Subcutaneous adipose tissue (tissue), 4 donors: ENCODE measurements around the gene MAP2K2. TPM values are rescaled to one million over a fixed set of nuclear protein-coding genes. Genes with fewer than 3 reads are reported as not detected.

Experiments used
- total RNA-seq, 4 donors: library from RNA; depleted of rRNA; stranded (reverse); fragments of >200 nt; gene quantifications; one replicate each; pipeline ENCODE4 v1.1.0, GENCODE V29; 2016
- TF ChIP-seq, protein P1 (sequence below): fragments of 450-650 bp; IDR thresholded peaks from one replicate; pipeline ENCODE4 v1.5.1; 2016; ENCODE audit warnings: low read depth, mild to moderate bottlenecking, control low read depth, antibody characterized with exemption, moderate library complexity

Gene MAP2K2
- total RNA-seq, 4 donors from 2014 or later: 39.3 to 66.1 (median 56.3) TPM

GRCh38 chr19:4139614-4140236 lies 15.8 kb upstream of the MAP2K2 start:
- TF ChIP-seq, protein P1, sequence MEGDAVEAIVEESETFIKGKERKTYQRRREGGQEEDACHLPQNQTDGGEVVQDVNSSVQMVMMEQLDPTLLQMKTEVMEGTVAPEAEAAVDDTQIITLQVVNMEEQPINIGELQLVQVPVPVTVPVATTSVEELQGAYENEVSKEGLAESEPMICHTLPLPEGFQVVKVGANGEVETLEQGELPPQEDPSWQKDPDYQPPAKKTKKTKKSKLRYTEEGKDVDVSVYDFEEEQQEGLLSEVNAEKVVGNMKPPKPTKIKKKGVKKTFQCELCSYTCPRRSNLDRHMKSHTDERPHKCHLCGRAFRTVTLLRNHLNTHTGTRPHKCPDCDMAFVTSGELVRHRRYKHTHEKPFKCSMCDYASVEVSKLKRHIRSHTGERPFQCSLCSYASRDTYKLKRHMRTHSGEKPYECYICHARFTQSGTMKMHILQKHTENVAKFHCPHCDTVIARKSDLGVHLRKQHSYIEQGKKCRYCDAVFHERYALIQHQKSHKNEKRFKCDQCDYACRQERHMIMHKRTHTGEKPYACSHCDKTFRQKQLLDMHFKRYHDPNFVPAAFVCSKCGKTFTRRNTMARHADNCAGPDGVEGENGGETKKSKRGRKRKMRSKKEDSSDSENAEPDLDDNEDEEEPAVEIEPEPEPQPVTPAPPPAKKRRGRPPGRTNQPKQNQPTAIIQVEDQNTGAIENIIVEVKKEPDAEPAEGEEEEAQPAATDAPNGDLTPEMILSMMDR: no peak

GRCh38 chr19:4138445-4138844 lies 14.5 kb upstream of the MAP2K2 start:
- TF ChIP-seq, protein P1: no peak

DNA sequence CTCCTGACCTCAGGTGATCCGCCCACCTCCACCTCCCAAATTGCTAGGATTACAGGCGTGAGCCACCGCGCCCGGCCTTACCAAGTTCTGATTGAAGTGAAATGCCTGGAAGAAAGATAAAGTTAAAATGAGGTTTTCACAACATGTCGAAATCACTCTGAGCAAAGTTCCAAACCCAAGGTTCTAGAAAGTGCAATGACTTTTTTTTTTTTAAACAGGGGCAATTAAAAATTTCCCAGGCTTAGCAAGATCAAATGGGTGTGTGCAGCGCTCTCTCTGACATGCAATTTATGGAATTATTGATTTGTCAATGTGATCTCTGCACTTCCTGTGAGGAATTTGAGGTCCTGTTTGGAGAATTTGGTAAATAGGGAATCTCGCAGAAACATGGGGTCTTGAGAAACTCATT lies 12.8 kb upstream of the MAP2K2 start:
- TF ChIP-seq, protein P1: no peak

GRCh38 chr19:4134351-4134750 lies 10.4 kb upstream of the MAP2K2 start:
- TF ChIP-seq, protein P1: no peak

- TF ChIP-seq, protein P1: no peak
Measured at GRCh38 chr19:4130744-4131438, 7.0 kb upstream of the MAP2K2 start.

- TF ChIP-seq, protein P1: no peak
Measured at GRCh38 chr19:4124638-4125037, 716 bp upstream of the MAP2K2 start.

- TF ChIP-seq, protein P1: no peak
Measured at GRCh38 chr19:4122480-4122879, 1.4 kb downstream of the MAP2K2 start.
